ENCODE measurements around the gene DBF4. TPM values are rescaled to one million over a fixed set of nuclear protein-coding genes. Genes with fewer than 3 reads are reported as not detected.

DBF4 gene
- total RNA-seq, 2 donors from 2014 or later, result 11.0 to 24.9 TPM

DNA sequence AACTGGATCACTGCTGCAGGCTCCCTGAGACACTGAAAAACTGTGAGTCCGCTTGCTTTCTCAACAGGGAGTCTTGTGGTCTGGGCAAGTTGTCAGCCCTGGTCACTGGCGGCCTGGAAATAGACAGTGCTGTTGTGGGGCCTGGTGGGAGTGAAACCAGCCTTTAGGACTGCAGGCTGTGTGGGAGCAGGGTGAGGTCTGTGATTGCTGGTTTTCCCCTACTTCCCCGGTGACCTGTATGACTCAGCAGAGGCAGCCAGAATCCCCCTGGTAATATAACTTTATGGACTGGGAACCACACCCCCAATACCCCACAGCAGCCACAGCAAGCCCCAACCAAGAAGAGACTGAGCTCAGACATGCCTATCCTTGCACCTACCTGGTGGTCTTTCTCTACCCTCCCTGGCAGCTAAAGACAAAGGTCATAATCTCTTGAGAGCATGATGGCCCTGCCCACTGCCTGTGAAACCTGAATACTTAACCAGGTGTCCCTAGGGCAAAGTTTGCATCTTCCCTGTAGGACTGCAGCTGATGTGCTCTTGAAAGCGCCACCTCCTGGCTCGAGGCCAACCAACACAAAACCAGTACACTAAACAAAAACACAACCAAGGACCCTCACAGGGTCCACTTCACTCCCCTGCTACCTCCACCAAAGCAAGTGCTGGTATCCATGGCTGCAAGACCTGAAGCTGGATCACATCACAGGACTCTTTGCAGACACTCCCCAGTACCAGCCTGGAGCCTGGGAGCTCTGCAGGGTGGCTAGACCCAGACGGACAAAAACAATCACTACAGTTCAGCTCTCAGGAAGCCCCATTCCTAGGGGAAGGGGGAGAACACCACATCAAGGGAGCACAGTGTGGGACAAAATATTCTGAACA is 50.5 kb downstream of the DBF4 start:
- Histone ChIP-seq H3K9me3 (no peaks in the 10 kb centered on the region), H3K27me3 (replicated peaks; ENCODE audit: insufficient read depth) (no peaks in the 10 kb centered on the region), H3K4me3 (no peak overlapping the region), H3K27ac (no peak overlapping the region), H3K4me1 (replicated peaks) (no peaks in the 10 kb centered on the region), H3K36me3 (no peaks in the 10 kb centered on the region)
- no peak for DNase-seq (ENCODE audit: low spot score)
- TF ChIP-seq POLR2AphosphoS5 (IDR thresholded peaks at IDR 0.05), result no peak
- TF ChIP-seq, protein P1, sequence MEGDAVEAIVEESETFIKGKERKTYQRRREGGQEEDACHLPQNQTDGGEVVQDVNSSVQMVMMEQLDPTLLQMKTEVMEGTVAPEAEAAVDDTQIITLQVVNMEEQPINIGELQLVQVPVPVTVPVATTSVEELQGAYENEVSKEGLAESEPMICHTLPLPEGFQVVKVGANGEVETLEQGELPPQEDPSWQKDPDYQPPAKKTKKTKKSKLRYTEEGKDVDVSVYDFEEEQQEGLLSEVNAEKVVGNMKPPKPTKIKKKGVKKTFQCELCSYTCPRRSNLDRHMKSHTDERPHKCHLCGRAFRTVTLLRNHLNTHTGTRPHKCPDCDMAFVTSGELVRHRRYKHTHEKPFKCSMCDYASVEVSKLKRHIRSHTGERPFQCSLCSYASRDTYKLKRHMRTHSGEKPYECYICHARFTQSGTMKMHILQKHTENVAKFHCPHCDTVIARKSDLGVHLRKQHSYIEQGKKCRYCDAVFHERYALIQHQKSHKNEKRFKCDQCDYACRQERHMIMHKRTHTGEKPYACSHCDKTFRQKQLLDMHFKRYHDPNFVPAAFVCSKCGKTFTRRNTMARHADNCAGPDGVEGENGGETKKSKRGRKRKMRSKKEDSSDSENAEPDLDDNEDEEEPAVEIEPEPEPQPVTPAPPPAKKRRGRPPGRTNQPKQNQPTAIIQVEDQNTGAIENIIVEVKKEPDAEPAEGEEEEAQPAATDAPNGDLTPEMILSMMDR (IDR thresholded peaks at IDR 0.05), result no peak
- TF ChIP-seq POLR2A (IDR thresholded peaks at IDR 0.05), result no peak
- WGBS, result 45% methylated on average over 6 of the region's 6 CpGs
- intact Hi-C loops (cut with DNase I), result no loop called here

DNA sequence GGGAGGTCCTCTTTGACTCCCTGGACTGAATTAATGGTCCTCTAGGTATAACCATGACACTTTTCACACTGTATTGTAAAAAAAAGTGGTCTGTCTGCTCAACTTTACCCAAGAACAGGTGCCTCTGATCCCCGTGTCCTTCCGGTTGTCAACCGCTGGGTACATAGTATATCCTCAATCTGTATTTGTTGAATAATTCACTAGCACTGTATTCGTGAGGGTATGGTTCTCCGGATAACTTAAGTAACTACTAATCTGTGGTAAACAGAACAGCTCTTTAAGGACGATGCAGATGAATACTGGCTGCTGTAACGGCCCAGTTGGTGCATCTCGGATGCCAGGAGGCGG is 57.3 kb downstream of the DBF4 start:
- peak overlapping the region; percentile 56 to 58 for H3K4me3 ChIP-seq
- DNase-seq (ENCODE audit: low spot score), result no peak
- H3K27ac ChIP-seq, result peak overlapping the region; percentile 26 to 59
- H3K9me3 ChIP-seq, result no peaks in the 10 kb centered on the region
- WGBS, result 15% methylated on average over 9 of the region's 9 CpGs
- H3K27me3 ChIP-seq (replicated peaks; ENCODE audit: insufficient read depth), result no peaks in the 10 kb centered on the region
- H3K36me3 ChIP-seq, result no peaks in the 10 kb centered on the region
- TF ChIP-seq POLR2AphosphoS5 (IDR thresholded peaks at IDR 0.05) (no peak), POLR2A (IDR thresholded peaks at IDR 0.05) (no peak)
- TF ChIP-seq, protein P1 (IDR thresholded peaks at IDR 0.05), result no peak
- H3K4me1 ChIP-seq (replicated peaks), result no peaks in the 10 kb centered on the region
- intact Hi-C loops (cut with DNase I), result loop anchor here (10.0 kb wide), 1 partner anchor 171 kb away; no protein-coding TSS in a partner anchor

DNA sequence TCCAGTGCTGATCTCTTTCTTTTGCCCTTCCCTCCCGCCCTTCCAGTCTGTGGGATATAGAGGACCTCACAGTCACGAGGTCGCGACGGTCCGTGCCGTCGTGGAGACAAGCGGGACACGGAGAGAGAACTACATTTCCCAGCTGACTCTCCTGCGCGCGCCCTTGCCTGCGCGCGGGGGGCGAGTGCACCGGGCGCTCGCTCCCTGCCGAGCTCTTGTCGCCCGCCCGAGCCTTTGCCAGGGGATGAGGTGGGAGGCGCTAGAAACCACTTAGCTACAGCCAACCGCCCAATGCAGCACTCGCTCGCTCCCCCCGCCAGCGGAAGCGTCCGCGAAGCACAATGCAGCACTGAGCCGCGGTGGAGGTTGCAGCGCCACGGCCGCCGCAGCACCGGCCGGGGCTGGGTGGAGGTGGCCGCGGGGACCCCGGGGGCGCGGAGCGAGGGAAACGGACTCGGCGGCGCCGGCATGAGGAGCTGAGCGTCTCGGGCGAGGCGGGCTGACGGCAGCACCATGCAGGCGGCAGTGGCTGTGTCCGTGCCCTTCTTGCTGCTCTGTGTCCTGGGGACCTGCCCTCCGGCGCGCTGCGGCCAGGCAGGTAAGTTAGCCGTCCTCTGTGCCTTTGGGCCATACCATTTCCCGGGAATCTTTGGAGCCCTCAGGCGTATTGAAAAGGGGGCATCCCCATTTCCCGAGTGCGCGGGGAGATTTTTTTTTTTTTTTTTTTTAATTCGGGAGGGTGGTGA is 57.8 kb downstream of the DBF4 start, which contains the start of gene ADAM22:
TSS of gene ADAM22 (plus strand) at position 299 of the 746 bp plus-strand sequence. CDS start at position 514, 215 bp downstream.
- DNase-seq (ENCODE audit: low spot score), result peak; percentile 85
- WGBS, result under 1% methylated on average over 53 of the region's 70 CpGs
- Histone ChIP-seq H3K27me3 (replicated peaks; ENCODE audit: insufficient read depth) (no peaks in the 10 kb centered on the region), H3K27ac (peak within 1 kb of the TSS; percentile 26 to 59), H3K4me1 (replicated peaks) (no peaks in the 10 kb centered on the region), H3K36me3 (no peaks in the 10 kb centered on the region), H3K4me3 (peak within 1 kb of the TSS; percentile 56 to 58), H3K9me3 (no peaks in the 10 kb centered on the region)
- intact Hi-C loops (cut with DNase I), result loop anchor here (10.0 kb wide), 1 partner anchor 171 kb away; no protein-coding TSS in a partner anchor
- peak; percentile 67 for TF ChIP-seq POLR2AphosphoS5 (IDR thresholded peaks at IDR 0.05)
- TF ChIP-seq, protein P1 (IDR thresholded peaks at IDR 0.05), result peak in 1 of 4 experiments; percentile 22
- TF ChIP-seq POLR2A (IDR thresholded peaks at IDR 0.05), result peak; percentile 44

DNA sequence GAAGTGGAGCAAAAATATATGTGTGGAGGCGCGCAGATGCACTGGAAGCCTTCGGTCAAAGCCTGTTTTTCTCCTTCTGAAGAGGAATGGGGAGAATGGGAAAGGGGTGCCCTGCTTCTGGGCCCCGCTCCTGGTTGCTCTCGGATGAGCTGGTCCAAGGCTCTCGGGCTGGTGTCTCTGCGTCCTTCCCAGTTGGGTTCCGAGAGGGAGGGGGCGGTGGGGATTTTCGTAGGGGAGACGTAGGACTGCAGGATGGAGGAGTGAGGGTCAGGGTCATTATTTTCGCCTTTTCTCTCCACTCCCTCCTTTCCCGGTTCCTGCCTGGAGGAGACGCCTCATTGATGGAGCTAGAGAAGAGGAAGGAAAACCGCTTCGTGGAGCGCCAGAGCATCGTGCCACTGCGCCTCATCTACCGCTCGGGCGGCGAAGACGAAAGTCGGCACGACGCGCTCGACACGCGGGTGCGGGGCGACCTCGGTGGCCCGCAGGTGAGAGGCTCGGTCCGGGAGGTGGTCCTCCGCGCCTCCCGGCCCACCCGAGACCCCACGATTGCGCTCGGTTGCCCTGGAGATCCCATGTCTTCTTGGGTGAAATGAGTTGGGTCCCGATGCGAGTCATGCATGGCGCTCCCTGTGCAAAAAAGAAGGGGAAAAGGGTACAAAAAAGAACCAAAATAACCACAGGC is 58.5 kb downstream of the DBF4 start:
- H3K4me3 ChIP-seq, result peak overlapping the region; percentile 56 to 58
- no peak for DNase-seq (ENCODE audit: low spot score)
- WGBS, result 3% methylated on average over 39 of the region's 47 CpGs
- TF ChIP-seq, protein P1 (IDR thresholded peaks at IDR 0.05), result no peak
- no peak for TF ChIP-seq POLR2AphosphoS5 (IDR thresholded peaks at IDR 0.05)
- H3K4me1 ChIP-seq (replicated peaks), result no peaks in the 10 kb centered on the region
- peak overlapping the region in 1 of 2 donors; percentile 59 for H3K27ac ChIP-seq
- no peaks in the 10 kb centered on the region for H3K9me3 ChIP-seq
- intact Hi-C loops (cut with DNase I), result loop anchor here (10.0 kb wide), 1 partner anchor 170 kb away; no protein-coding TSS in a partner anchor
- no peaks in the 10 kb centered on the region for H3K27me3 ChIP-seq (replicated peaks; ENCODE audit: insufficient read depth)
- H3K36me3 ChIP-seq, result no peaks in the 10 kb centered on the region
